COR-L47 (cell line): ENCODE data around the gene CACNA2D3.

Experiments
- DNase-seq: peaks from one replicate; lab custom pipeline; 2025; lab: John Stamatoyannopoulos, UW

CACNA2D3 gene

DNA sequence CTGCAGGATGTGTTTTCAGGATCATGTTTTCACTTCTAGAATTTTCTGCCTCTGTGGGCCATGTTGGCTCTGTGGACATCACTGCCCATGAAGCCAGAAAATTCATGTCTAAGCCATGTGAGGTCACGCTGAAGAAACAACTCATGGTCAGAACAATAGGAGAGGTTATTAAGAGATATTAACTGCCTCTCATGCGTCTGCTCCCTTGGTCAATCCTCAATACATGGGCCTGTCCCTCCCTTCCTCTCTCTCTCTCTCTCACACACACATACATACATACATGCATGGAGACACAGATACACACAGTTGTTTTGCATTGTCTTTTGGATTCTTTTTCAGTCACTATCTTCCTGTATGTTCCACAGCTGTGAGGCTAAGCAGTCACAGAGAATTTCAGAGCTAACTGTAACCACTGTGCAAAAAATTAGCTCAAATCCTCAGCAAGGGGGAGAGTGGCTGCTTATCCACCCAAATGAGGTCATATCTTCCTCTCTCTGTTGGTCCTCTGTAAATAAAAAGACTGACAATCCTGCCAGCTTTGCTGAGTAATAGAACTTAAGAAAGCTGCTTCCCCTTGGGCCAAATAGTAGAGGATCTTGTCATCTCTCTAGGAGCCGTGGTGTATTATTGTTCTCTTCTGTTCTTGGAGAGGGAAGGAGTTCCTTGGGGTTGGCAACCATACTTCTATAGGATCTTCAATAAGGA, 759.9 kb downstream of the CACNA2D3 start:
- no peak for DNase-seq

DNA sequence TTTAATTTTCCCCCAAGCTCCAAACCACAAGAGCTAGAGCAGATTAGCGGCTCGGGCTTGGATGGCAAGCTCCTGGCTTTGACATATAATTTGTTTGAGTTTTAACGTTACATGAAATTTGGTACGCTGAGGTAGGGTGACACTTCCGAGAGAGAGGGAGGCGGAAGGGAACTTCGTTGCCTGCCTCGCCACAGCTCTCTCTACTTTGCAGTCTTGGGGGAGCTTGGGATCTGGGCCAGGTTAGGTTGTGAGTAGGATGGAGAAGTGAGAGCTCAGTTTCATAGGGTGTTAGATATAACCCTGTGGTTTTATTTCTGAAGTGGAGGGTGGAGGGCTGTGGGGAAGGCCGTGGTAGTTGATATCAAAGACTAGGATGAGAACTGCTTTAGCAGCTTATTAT, 765.8 kb downstream of the CACNA2D3 start:
- DNase-seq: no peak

DNA sequence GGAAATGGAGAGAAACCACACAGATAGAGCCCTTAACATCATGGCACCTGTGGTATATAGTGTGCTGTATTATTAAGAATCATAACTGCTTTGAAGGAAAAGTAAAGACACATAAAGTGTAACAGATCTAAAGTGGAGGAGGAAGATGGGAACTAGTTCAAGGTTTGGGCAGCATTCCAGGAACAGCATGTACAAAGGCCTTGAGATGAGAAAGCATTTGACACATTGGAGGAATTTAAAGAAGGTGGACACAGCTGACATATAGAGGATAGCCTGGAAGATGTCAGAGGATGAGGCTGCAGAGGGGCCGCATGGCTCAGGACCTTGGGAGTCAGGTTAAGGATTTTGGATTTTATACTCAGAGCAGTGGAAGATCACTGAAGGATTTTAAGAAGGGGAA, 766.5 kb downstream of the CACNA2D3 start:
- no peak for DNase-seq

GRCh38 chr3:54889731-54890130, 767.4 kb downstream of the CACNA2D3 start:
- DNase-seq: no peak

DNA sequence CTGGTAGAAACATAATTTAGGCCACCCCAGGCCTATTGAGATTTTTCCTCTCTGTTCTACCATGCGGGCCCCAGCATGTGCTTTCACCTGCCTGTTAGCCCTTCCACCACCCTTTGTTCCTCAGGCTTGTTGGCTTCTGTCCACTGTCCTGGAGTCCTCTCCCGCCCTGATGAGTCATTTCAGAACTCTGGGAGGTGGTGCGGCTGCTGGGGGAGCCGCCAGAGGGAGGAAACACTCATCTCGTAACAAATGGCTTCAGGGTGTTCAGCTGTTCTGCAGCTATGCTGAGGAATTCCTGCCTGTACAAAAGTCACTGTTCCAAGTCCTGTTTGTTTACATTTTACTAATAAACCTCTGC, 769.2 kb downstream of the CACNA2D3 start:
- peak; percentile 71 for DNase-seq

DNA sequence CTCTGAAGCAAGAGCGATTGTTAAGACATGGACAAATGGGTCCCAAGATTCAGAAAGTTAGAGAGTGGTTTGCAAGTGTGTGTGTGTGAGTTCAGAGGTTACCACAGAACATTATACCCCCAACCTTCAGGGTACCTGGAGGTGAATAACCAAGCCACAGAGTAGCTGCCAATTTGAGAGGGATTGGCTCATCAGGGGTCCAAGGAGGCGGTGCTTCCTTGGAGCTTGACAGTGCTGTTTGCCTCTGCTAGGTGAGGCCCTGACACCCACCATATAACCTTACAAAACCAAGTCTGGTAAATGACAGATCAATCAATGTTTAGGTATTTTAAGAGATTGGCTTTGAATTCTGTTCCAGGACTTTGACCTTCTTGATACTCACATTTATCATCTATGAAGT, 769.8 kb downstream of the CACNA2D3 start:
- DNase-seq: no peak

DNA sequence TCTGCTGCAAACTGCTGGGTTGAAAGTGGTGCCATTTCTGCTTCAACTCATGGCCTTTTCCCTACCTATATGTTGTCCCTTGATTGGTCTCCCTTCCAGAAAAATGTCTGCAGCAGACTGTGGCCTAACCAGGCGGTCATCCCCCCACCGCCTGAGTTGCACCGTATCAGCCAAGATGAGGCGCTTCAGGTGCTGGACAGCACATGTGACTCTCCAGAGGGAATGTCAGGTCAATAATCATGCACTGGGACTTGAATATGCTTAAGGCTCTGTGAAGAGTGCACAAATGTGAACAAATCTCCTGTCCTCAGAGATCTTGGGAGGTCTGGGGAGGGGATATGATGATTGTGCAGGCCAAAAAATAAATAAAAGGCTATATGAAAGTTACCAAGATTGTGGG, 773.3 kb downstream of the CACNA2D3 start:
- no peak for DNase-seq

GRCh38 chr3:54897028-54897711, 774.8 kb downstream of the CACNA2D3 start:
- no peak for DNase-seq

DNA sequence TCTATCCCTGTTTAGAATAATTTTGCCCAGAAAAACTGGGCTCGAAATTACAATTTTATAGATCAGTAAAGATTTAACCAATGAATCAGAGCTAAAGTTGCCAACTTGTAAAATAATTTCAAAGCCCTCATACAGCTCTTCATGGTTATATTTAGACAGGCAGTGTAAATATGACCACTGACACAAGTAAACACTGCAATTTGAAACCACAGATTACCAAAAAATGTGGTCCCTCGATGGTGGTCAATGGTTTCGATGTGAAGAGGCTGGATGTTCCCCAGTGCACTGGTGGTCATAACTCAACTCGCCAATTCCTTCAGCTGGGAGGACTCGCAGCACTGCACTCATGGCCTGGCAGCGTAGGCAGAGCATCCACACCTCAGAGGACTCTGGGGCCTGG, 776.9 kb downstream of the CACNA2D3 start:
- DNase-seq: no peak

- DNase-seq: no peak
Observed at GRCh38 chr3:54900838-54901591, 778.7 kb downstream of the CACNA2D3 start.

- no peak for DNase-seq
Observed at GRCh38 chr3:54901906-54902685, 779.7 kb downstream of the CACNA2D3 start.

GRCh38 chr3:54905261-54905888, 783.0 kb downstream of the CACNA2D3 start:
- DNase-seq: no peak

- no peak for DNase-seq
Observed at GRCh38 chr3:54905920-54906319, 783.6 kb downstream of the CACNA2D3 start.

DNA sequence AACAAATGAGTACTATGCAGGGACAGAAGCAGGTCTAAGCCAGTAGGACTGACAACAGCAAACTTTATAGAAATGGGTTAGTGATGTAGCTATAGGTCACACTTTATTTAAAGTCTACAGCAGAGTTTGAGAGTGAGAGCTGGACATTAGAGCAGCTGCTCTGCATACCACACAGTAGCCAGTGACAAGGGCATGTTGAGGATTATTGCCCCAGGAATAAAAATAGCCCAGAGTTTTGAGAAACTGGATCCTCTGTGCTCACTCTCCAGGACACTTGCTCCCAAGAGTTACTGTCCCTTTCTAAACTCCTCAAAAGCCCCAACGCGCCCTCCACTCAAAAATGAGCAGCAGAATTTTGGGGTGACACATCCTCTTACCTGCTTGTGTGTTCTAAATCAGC, 784.4 kb downstream of the CACNA2D3 start:
- no peak for DNase-seq

DNA sequence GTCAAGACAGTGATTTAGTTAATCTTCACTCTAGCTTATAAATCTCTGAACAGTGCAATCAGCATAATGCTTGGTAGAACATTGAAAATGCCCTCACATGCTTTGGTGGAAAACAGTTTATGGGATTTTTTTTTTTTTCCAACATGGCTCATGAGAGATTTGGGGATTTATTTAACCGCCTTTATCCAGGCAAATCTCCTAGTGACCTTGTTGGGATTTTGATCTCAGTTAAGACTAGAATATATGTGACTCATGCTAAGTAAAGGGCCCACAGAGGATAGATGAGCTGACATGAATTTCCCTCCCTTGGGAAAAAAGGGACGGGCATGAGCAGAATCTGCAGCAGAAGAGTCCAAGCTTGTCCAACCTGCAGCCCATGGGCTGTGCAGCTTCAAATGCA, 786.8 kb downstream of the CACNA2D3 start:
- DNase-seq: no peak

DNA sequence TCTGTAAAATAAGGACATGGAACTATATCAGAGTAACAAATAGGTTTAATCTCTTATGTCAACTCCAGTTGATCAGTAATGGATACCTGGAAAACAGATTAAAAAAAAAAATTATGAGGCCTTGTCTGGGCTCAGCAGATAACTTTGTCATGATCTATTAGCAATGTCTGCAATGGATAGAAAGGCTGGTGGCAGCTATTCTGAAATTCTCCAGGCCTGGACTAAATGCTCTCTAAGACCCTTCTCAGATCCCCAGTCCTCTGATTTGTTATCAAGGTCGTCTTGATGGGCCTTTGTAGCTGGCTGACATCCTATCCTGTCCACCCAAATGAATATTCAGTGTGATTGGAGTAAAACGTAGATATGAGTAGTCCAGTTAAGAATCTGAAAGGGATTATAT, 791.8 kb downstream of the CACNA2D3 start:
- DNase-seq: no peak

DNA sequence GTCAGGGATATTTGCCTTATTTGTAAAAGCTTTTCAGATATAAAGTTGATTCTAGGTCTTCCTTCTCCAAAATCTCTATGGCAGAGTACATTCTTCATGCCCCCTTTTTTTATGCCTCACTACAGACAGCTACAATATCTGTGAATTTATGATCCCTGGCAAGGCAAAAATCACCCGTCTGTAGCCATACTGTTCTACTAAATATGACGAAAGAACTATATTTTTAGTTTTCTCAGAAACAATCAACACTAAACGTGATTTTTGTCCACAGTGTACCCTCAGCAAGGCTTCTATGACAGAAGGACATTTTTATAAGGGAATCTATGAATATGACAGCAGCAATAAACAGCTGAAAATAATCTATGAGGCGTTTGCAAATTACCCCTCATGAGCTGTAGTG, 792.8 kb downstream of the CACNA2D3 start:
- no peak for DNase-seq

GRCh38 chr3:54915976-54916375, 793.6 kb downstream of the CACNA2D3 start:
- no peak for DNase-seq

DNA sequence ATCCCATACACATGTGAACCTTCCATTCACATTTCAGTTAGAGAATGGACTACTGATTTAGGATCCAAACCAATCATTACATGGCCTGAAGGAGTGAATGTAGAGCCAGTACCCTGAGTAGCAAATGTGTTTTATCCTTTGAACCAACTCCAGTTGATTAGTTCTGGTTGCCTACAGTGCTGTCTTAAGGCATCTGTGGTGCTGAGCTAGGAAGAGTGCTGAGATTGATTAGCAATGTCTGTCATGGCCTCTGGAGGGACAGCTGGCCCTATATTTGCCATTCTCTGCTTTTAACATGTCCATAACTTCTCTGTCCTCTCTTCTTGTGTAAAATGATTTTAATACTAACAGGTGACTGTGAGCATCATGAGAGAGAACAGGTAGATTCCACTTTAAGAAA, 794.4 kb downstream of the CACNA2D3 start:
- DNase-seq: no peak

- no peak for DNase-seq
Observed at GRCh38 chr3:54917174-54917573, 794.8 kb downstream of the CACNA2D3 start.

GRCh38 chr3:54917862-54918261, 795.5 kb downstream of the CACNA2D3 start:
- DNase-seq: no peak

GRCh38 chr3:54918516-54918915, 796.2 kb downstream of the CACNA2D3 start:
- no peak for DNase-seq
